Mucosa of rectum (tissue), 2 donors: ENCODE results near the gene NEMP2.
"Not testable (repeated sequence)": the region's sequence is repeated elsewhere in the genome, so short reads cannot be mapped to it uniquely, and the experiment has no call there.

Experiments
- H3K27ac ChIP-seq, 2 donors: one replicate each; pipeline ENCODE4 v1.7.0; 2013; ENCODE audit warnings: inconsistent platforms in 2 of 2, low read depth in 2 of 2, low read length in 2 of 2
- H3K27me3 ChIP-seq, 2 donors: one replicate each; pipeline ENCODE4 v1.7.0; 2013; ENCODE audit warnings: low read length in 2 of 2; ENCODE audit not compliant: control insufficient read depth in 2 of 2, insufficient read depth in 2 of 2
- H3K36me3 ChIP-seq, 2 donors: one replicate each; pipeline ENCODE4 v1.7.0; 2013; ENCODE audit warnings: low read length in 2 of 2; ENCODE audit not compliant: control insufficient read depth in 2 of 2, insufficient read depth in 2 of 2
- H3K4me1 ChIP-seq, 2 donors: one replicate each; pipeline ENCODE4 v1.7.0; 2013; ENCODE audit warnings: low read length in 2 of 2, mild to moderate bottlenecking in 1 of 2; ENCODE audit not compliant: control insufficient read depth in 2 of 2, insufficient read depth in 2 of 2
- H3K4me3 ChIP-seq, 2 donors: one replicate each; pipeline ENCODE4 v1.7.0; 2013; ENCODE audit warnings: low read length in 2 of 2
- H3K9ac ChIP-seq, 2 donors: one replicate each; pipeline ENCODE4 v1.7.0; 2013; ENCODE audit warnings: low read length in 2 of 2, low read depth in 1 of 2, mild to moderate bottlenecking in 1 of 2
- H3K9me3 ChIP-seq, 2 donors: one replicate each; pipeline ENCODE4 v1.7.0; 2013; ENCODE audit warnings: low read length in 2 of 2; ENCODE audit not compliant: control insufficient read depth in 2 of 2
- donor health status: healthy.
- donor health status: Normal muscosa, but diverticular disease.

Gene NEMP2

DNA sequence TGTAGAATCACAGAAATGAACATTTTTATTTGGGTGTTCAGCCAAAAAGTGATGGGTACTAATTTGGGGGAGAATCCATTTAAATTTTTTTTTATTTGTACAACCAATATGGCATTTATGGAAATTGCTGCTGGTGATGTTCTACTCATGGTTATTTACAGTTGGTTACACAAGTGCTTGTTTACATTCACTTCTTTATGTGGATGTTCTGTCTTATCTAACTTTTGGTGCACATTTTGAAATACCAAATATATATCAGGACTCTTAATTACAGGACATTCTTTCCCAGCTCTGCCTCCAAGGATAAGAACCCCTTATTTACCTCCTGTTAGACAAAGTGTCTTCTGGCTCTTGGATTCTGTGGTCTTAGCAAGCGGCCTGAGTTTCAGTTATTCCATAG, 35.2 kb downstream of the NEMP2 start:
- Histone ChIP-seq H3K9ac (no peak overlapping the region), H3K36me3 (peaks cover 21 to 22% of the 10 kb centered on the region in 2 donors), H3K4me1 (peaks cover 0 to 12% of the 10 kb centered on the region in 2 donors), H3K27ac (no peak overlapping the region), H3K27me3 (no peaks in the 10 kb centered on the region), H3K4me3 (no peak overlapping the region), H3K9me3 (no peaks in the 10 kb centered on the region)

DNA sequence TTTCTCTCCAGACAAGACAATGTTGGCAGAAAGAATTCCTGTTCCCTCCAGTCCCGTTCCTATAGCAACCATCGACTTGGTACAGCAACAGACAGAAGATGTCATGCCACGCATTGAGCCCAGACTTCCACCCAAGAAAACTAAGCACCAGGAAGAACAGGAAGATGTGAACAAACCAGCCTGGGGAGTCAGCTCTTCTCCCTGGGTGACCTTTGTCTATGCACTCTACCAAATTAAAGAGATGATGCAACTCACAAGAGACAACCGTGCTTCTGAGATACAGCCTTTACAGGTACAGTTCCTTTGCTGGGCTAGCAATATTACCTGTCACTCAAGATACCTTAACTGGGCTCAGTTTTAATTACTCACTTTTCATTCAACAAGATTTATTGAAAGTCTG, 37.1 kb downstream of the NEMP2 start:
- Histone ChIP-seq H3K27me3 (no peaks in the 10 kb centered on the region), H3K4me1 (peaks cover 0 to 6% of the 10 kb centered on the region in 2 donors), H3K9ac (no peak overlapping the region), H3K4me3 (no peak overlapping the region), H3K27ac (no peak overlapping the region), H3K36me3 (peaks cover 15% of the 10 kb centered on the region in 2 donors), H3K9me3 (no peaks in the 10 kb centered on the region)

DNA sequence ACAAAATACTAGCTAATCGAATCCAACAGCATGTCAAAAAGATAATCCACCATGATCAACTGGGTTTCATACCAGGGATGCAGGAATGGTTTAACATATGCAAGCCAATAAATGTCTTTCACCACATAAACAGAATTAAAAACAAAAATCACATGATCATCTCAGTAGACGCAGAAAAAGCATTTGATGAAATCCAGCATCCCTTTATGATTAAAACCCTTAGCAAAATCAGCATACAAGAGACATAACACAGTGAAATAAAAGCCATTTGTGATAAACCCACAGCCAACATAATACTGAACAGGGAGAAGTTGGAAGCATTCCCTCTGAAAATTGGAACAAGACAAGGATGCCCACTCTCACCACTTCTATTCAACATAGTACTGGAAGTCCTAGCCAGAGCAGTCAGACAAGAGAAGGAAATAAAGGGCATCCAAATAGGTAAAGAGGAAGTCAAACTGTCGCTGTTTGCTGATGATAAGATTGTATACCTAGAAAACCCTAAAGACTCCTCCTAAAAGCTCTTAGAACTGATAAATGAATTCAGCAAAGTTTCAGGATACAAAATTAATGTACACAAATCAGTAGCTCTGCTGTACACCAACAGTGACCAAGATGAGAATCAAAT, 39.8 kb downstream of the NEMP2 start:
- not testable (repeated sequence) for H3K9ac ChIP-seq, H3K27me3 ChIP-seq, H3K9me3 ChIP-seq, H3K4me3 ChIP-seq, H3K4me1 ChIP-seq, H3K27ac ChIP-seq
- H3K36me3 ChIP-seq = peaks cover 15% of the 10 kb centered on the region in 2 donors

DNA sequence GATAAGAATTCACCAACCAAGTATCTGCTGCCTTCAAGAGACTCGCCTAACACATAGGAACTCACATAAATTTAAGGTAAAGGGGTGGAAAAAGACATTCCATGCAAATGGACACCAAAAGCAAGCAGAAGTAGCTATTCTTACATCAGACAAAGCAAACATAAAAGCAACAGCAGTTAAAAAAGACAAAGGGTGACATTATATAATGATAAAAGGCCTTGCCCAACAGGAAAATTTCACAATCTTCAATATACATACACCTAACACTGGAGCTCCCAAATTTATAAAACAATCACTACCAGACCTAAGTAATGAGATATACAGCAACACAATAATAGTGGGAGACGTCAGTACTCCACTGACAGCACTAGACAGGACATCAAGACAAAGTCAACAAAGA, 41.4 kb downstream of the NEMP2 start:
- Histone ChIP-seq H3K9ac (no peak overlapping the region), H3K9me3 (no peaks in the 10 kb centered on the region), H3K36me3 (peaks cover 22% of the 10 kb centered on the region in 2 donors), H3K27ac (no peak overlapping the region), H3K4me1 (no peaks in the 10 kb centered on the region), H3K4me3 (no peak overlapping the region), H3K27me3 (no peaks in the 10 kb centered on the region)

DNA sequence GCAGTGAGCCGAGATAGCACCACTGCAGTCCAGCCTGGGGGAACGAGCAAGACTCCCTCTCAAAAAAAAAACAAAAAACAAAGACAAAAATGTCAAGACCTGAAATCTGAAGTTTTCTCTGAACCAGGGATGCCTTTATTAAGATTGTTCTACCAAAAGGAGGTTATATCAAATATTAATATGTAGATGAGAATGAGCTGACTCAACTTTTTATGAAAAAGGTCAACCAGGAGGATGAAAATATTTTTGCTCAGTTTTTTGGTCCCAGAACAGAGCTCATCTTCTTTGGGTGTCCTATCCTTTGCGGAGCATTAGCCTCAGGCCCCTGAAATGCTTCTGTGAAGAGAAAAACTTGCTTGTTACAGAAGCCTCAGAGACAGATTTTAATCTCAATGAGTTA, 44.0 kb downstream of the NEMP2 start:
- peaks cover 15 to 19% of the 10 kb centered on the region in 2 donors for H3K36me3 ChIP-seq
- H3K4me3 ChIP-seq = no peak overlapping the region
- H3K4me1 ChIP-seq = no peaks in the 10 kb centered on the region
- no peak overlapping the region for H3K27ac ChIP-seq
- no peaks in the 10 kb centered on the region for H3K9me3 ChIP-seq
- H3K27me3 ChIP-seq = no peaks in the 10 kb centered on the region
- no peak overlapping the region for H3K9ac ChIP-seq

DNA sequence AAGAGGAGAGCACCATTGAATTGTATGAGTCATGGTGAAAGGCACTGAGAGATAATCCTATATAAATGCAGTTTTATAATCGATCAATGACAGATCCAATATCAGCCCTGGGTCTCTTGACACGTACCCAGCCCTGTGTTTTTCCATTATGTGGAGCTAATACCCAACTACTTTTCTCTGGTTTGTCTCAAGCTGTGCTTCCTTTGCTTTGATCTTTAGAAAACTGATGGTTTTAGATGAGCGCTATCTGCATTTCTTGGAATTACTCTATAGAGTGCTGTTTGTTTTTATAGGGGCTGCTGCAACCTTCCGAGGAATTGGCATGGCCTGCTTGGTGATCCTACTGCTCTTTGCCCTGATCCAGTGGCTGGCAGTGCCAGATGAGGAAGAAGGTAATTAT, 45.0 kb downstream of the NEMP2 start:
- Histone ChIP-seq H3K36me3 (peaks cover 15 to 19% of the 10 kb centered on the region in 2 donors), H3K4me3 (no peak overlapping the region), H3K4me1 (no peaks in the 10 kb centered on the region), H3K27ac (no peak overlapping the region), H3K9me3 (no peaks in the 10 kb centered on the region), H3K9ac (no peak overlapping the region), H3K27me3 (no peaks in the 10 kb centered on the region)

DNA sequence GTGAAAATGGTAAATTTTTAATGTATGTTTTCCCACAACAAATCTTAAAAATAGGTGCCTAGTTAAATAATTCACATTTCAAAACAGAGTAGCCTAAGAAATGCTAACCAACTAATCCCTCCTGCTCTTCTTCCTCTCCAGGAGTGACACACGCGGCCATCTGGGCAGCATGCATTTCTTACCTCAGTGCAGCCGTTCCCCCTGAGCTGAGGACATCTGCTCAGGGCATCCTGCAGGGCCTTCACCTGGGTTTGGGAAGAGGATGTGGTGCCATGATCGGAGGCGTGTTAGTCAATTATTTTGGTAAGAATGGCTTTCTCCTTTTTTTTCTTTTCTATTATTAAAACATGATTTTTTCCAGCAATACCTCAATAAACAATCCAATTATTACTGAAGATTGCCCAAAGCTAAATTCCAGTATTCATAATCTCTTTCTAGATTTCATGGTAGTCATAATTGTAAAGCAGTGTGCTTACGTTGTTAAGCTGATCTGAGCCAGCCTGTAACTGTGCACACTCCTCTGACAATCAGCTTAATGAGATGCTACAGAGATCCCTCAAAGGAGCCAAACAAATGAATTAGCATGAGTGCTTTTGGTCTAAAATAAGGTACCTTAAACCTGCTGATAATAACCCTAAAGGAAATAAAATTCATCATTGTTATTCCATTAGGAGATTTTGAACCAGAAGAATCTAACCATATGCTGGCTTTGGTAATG, 45.8 kb downstream of the NEMP2 start:
- Histone ChIP-seq H3K4me3 (no peak overlapping the region), H3K9me3 (no peaks in the 10 kb centered on the region), H3K36me3 (peaks cover 15 to 19% of the 10 kb centered on the region in 2 donors), H3K27ac (no peak overlapping the region), H3K27me3 (no peaks in the 10 kb centered on the region), H3K4me1 (no peaks in the 10 kb centered on the region), H3K9ac (no peak overlapping the region)

DNA sequence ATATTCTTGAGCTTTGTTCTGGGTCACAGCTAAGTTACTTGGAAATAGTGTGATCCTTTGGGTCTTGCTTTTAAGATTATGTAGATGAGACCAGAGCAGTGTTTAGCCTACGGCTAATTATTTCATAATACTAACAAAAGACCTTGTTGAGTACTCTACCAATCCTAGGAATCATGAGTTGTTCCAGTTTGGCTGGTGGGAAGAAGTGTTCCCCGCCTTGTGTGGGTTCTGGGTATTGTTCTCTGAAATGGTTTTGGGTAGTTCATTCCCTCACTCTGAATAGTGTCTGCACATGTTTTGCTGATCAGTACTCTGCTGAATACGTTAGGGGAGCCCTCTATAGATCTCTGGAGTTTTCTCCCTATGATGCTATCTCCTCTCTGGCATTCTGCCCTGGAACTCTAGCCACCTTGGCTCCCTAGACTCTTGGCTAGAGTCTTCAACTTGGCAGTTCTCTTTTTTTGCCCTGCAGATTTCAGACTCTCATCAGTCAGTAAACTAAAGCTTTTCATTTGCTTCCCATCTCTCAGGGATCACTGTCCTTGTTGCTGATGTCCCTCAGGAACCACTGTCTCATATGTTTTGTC, 48.4 kb downstream of the NEMP2 start:
- H3K27ac ChIP-seq = no peak overlapping the region

DNA sequence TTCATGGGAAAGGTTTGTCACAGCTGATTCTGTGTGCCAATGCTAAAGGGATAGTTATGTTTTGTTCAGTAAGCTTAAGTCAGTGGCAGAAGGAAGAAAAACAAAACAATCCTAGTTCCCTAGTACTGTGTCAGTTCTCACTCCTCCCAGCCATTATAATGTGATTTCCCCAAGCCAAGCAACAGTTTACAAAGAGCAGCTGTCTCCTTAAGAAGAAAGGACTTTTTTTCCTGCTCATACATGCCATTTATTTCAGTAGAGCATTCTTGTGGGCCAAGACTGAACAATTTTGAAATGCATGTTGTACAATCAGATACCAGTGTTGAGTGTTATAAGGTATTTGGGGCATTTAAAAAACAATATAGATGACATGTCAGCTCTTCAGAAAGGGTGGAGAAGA, 52.1 kb downstream of the NEMP2 start:
- H3K9ac ChIP-seq = no peak overlapping the region
- peaks cover 8 to 11% of the 10 kb centered on the region in 2 donors for H3K4me1 ChIP-seq
- no peaks in the 10 kb centered on the region for H3K27me3 ChIP-seq
- no peak overlapping the region for H3K4me3 ChIP-seq
- no peaks in the 10 kb centered on the region for H3K9me3 ChIP-seq
- H3K36me3 ChIP-seq = no peaks in the 10 kb centered on the region
- no peak overlapping the region for H3K27ac ChIP-seq

More for the DNA sequence above, 48.4 kb downstream of the NEMP2 start:
- Histone ChIP-seq H3K9ac (no peak overlapping the region), H3K4me3 (no peak overlapping the region), H3K4me1 (no peaks in the 10 kb centered on the region), H3K9me3 (no peaks in the 10 kb centered on the region), H3K36me3 (peaks cover 11 to 12% of the 10 kb centered on the region in 2 donors), H3K27me3 (no peaks in the 10 kb centered on the region)

DNA sequence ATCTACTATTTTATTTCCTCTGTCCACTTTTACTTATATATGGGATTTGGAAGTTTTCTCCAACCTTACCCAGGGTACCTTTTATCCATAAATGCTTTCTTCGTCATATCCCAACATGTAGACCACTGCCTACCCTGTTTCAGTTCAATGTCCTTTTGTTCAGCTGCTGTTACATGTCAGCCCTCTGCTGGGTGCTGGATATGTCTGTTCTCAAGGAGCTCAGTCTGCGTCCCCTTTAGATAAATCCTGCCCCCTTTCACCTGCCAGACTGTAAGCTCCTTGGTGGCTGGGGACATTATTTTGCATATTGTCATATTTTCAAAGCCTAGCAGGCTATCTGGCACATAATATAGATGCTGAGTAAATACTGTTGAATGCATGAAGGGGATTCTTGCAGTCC, 53.2 kb downstream of the NEMP2 start:
- H3K9me3 ChIP-seq = no peaks in the 10 kb centered on the region
- no peak overlapping the region for H3K4me3 ChIP-seq
- H3K36me3 ChIP-seq = no peaks in the 10 kb centered on the region
- H3K9ac ChIP-seq = no peak overlapping the region
- H3K4me1 ChIP-seq = peaks cover 8 to 11% of the 10 kb centered on the region in 2 donors
- H3K27me3 ChIP-seq = no peaks in the 10 kb centered on the region
- H3K27ac ChIP-seq = no peak overlapping the region
